GM12878 (cell line): ENCODE results near the gene SP6.

Source experiments
- ASH2L ChIP-seq: fragments of 300-600, 200-600 bp; sonication (generic); IDR thresholded peaks from 2 replicates; pipeline ENCODE4 v1.6.1; 2017; ENCODE audit warnings: low read depth, mild to moderate bottlenecking, borderline replicate concordance
- CEBPB ChIP-seq, 2 experiments: fragments of 150-350 bp in 1 of 2; IDR thresholded peaks; 2 replicates each; pipeline ENCODE4 v1.6.1; 2012 to 2014; ENCODE audit warnings: low read depth in 2 of 2, low read length in 2 of 2, borderline replicate concordance in 1 of 2, inconsistent platforms in 1 of 2
- EP300 ChIP-seq, 2 experiments: fragments of 150-350 bp in 1 of 2; IDR thresholded peaks; 2 replicates each; pipeline ENCODE4 v1.6.1; 2011 to 2012; ENCODE audit warnings: low read depth in 2 of 2, low read length in 2 of 2, borderline replicate concordance in 1 of 2, improper control_type of control experiment in 1 of 2, inconsistent platforms in 1 of 2; ENCODE audit not compliant: control insufficient read depth in 1 of 2
- ETV6 ChIP-seq, 2 experiments: fragments of 450-650 bp in 1 of 2; IDR thresholded peaks in 1 of 2; conservative IDR thresholded peaks in 1 of 2; 2 replicates each; pipeline ENCODE4 v1.6.1; 2014; ENCODE audit warnings: antibody characterized with exemption in 1 of 2, borderline replicate concordance in 1 of 2, low read depth in 1 of 2, mild to moderate bottlenecking in 1 of 2, moderate library complexity in 1 of 2
- EZH2 ChIP-seq: IDR thresholded peaks from 2 replicates; pipeline ENCODE4 v1.6.1; 2012; ENCODE audit warnings: low read depth, mild to moderate bottlenecking, control low read depth, inconsistent platforms, low read length, borderline replicate concordance; ENCODE audit not compliant: control insufficient read depth
- HCFC1 ChIP-seq: fragments of 150-350 bp; IDR thresholded peaks from 2 replicates; pipeline ENCODE4 v1.6.1; 2014; ENCODE audit warnings: low read length
- LARP7 ChIP-seq: fragments of 450-650 bp; IDR thresholded peaks from 2 replicates; pipeline ENCODE4 v1.6.1; 2017; ENCODE audit warnings: mild to moderate bottlenecking
- POLR2A ChIP-seq: IDR thresholded peaks from 2 replicates; pipeline ENCODE4 v1.6.1; 2011; ENCODE audit warnings: low read depth, mild to moderate bottlenecking, low read length
- POU2F2 ChIP-seq: IDR thresholded peaks from 3 replicates; pipeline ENCODE4 v1.6.1; 2011; ENCODE audit warnings: low read depth, mild to moderate bottlenecking, low read length, borderline replicate concordance
- RFX5 ChIP-seq: IDR thresholded peaks from 2 replicates; pipeline ENCODE4 v1.6.1; 2011; ENCODE audit warnings: low read depth, low read length, improper control_type of control experiment
- ZNF274 ChIP-seq: IDR thresholded peaks from one replicate; pipeline ENCODE4 v1.8.0; 2011; ENCODE audit not compliant: insufficient read length, insufficient read depth
- TF ChIP-seq, protein P1 (sequence below): fragments of 450-650 bp; IDR thresholded peaks from 2 replicates; pipeline ENCODE4 v1.6.1; 2016; ENCODE audit warnings: mild to moderate bottlenecking
- TF ChIP-seq, protein P2 (sequence below), 3 experiments: IDR thresholded peaks in 2 of 3; conservative IDR thresholded peaks in 1 of 3; 2 replicates each; pipeline ENCODE4 v1.5.1; 2011; ENCODE audit warnings: low read depth in 3 of 3, low read length in 3 of 3, mild to moderate bottlenecking in 3 of 3, control low read depth in 2 of 3, moderate library complexity in 2 of 3, inconsistent platforms in 1 of 3, mixed read lengths in 1 of 3; ENCODE audit not compliant: control insufficient read depth in 2 of 3, insufficient read depth in 1 of 3; ENCODE audit errors: extremely low read depth in 1 of 3
- TF ChIP-seq, protein P3 (sequence below): IDR thresholded peaks from 2 replicates; pipeline ENCODE4 v1.6.1; 2012; ENCODE audit warnings: low read depth, low read length, improper control_type of control experiment

DNA sequence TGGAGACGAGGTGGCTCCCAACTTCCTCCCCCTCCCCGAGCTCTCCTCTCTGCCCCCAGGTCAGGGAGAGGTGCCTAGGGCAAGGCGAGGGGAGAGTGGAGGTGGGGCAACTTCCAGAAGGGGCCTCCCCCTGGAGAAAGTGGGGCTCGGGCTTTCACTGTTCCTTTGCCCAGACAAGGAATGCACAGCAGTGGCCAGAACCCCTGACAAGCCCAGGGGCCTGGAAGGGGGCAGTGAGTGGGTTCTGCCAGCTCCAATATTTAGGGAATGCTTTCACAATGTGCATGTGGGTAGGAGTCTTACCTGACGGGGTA lies 33.4 kb upstream of the SP6 start:
- TF ChIP-seq, protein P1, sequence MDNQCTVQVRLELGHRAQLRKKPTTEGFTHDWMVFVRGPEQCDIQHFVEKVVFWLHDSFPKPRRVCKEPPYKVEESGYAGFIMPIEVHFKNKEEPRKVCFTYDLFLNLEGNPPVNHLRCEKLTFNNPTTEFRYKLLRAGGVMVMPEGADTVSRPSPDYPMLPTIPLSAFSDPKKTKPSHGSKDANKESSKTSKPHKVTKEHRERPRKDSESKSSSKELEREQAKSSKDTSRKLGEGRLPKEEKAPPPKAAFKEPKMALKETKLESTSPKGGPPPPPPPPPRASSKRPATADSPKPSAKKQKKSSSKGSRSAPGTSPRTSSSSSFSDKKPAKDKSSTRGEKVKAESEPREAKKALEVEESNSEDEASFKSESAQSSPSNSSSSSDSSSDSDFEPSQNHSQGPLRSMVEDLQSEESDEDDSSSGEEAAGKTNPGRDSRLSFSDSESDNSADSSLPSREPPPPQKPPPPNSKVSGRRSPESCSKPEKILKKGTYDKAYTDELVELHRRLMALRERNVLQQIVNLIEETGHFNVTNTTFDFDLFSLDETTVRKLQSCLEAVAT = no peak
- TF ChIP-seq, protein P2, sequence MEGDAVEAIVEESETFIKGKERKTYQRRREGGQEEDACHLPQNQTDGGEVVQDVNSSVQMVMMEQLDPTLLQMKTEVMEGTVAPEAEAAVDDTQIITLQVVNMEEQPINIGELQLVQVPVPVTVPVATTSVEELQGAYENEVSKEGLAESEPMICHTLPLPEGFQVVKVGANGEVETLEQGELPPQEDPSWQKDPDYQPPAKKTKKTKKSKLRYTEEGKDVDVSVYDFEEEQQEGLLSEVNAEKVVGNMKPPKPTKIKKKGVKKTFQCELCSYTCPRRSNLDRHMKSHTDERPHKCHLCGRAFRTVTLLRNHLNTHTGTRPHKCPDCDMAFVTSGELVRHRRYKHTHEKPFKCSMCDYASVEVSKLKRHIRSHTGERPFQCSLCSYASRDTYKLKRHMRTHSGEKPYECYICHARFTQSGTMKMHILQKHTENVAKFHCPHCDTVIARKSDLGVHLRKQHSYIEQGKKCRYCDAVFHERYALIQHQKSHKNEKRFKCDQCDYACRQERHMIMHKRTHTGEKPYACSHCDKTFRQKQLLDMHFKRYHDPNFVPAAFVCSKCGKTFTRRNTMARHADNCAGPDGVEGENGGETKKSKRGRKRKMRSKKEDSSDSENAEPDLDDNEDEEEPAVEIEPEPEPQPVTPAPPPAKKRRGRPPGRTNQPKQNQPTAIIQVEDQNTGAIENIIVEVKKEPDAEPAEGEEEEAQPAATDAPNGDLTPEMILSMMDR (IDR thresholded peaks at IDR 0.05 in 2 of 3, conservative IDR thresholded peaks at IDR 0.05 in 1 of 3; ENCODE audit: control insufficient read depth in 2 of 3, extremely low read depth in 1 of 3, insufficient read depth in 1 of 3, low read depth in 3 of 3, low read length in 3 of 3) = no peak
- TF ChIP-seq ETV6 (conservative IDR thresholded peaks at IDR 0.05 in 1 of 2, IDR thresholded peaks at IDR 0.05 in 1 of 2; ENCODE audit: borderline replicate concordance in 1 of 2, low read depth in 1 of 2) (no peak), POLR2A (no peak), ASH2L (no peak), CEBPB (IDR thresholded peaks at IDR 0.05; ENCODE audit: borderline replicate concordance in 1 of 2, low read depth in 2 of 2, low read length in 2 of 2) (no peak), EZH2 (no peak), LARP7 (no peak), EP300 (IDR thresholded peaks at IDR 0.05; ENCODE audit: borderline replicate concordance in 1 of 2, control insufficient read depth in 1 of 2, low read depth in 2 of 2, low read length in 2 of 2) (no peak), HCFC1 (no peak), POU2F2 (no peak), RFX5 (no peak), ZNF274 (no peak)
- TF ChIP-seq, protein P3, sequence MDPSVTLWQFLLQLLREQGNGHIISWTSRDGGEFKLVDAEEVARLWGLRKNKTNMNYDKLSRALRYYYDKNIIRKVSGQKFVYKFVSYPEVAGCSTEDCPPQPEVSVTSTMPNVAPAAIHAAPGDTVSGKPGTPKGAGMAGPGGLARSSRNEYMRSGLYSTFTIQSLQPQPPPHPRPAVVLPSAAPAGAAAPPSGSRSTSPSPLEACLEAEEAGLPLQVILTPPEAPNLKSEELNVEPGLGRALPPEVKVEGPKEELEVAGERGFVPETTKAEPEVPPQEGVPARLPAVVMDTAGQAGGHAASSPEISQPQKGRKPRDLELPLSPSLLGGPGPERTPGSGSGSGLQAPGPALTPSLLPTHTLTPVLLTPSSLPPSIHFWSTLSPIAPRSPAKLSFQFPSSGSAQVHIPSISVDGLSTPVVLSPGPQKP = no peak
